Panc1 (cell line): ENCODE data around the gene RAB3B. TPM values are rescaled to one million over a fixed set of nuclear protein-coding genes. Genes with fewer than 3 reads are reported as not detected.
"Not testable (repeated sequence)": the region's sequence is repeated elsewhere in the genome, so short reads cannot be mapped to it uniquely, and the experiment has no call there.

Experiments
- ATAC-seq: fragments of 200-7000 bp; cut with Tn5 transposase; 2 replicates; pipeline ENCODE4 v1.9.1; 2020; ENCODE audit warnings: mild to moderate bottlenecking, moderate library complexity
- BruUV-seq: library from RNA; stranded (reverse); fragments of 400-500 nt; replicated peaks from 2 replicates; lab custom pipeline; 2021; lab: Mats Ljungman, UMichigan
- CTCF ChIA-PET: fragments of 300-600 bp; sonication (Branson Sonifier 250); formaldehyde crosslinking; loops from one replicate; lab custom pipeline; 2022; ENCODE audit warnings: antibody characterized with exemption; lab: Charles Lee
- POLR2A ChIA-PET: fragments of 300-600 bp; sonication (Branson Sonifier 250); formaldehyde crosslinking; loops from one replicate; lab custom pipeline; 2022; ENCODE audit warnings: antibody characterized with exemption; lab: Charles Lee
- DNase-seq: peaks from one replicate; pipeline ENCODE4 v3.0.0-alpha.2; 2010; ENCODE audit warnings: low read depth, low spot score
- H3K27ac ChIP-seq: 2 replicates; pipeline ENCODE4 v1.5.1; 2011; ENCODE audit warnings: mild to moderate bottlenecking, low read length, inconsistent platforms
- H3K27me3 ChIP-seq: fragments of 200-500 bp; sonication (Bioruptor generic); 2 replicates; pipeline ENCODE4 v1.6.0; 2014; ENCODE audit warnings: low read length, inconsistent platforms; ENCODE audit not compliant: control insufficient read depth, insufficient read depth
- H3K36me3 ChIP-seq: fragments of 200-500 bp; sonication (Bioruptor generic); 2 replicates; pipeline ENCODE4 v1.5.1; 2014; ENCODE audit warnings: inconsistent platforms, mild to moderate bottlenecking, low read length, moderate library complexity; ENCODE audit not compliant: control insufficient read depth, insufficient read depth
- H3K4me1 ChIP-seq: 2 replicates; pipeline ENCODE4 v1.5.1; 2011; ENCODE audit warnings: inconsistent platforms, mild to moderate bottlenecking, low read length, moderate library complexity; ENCODE audit not compliant: control insufficient read depth, insufficient read depth
- H3K4me3 ChIP-seq, 2 experiments: 2 replicates each; pipeline ENCODE4 v1.5.1; 2011 to 2012; ENCODE audit warnings: low read depth in 2 of 2, low read length in 2 of 2, mild to moderate bottlenecking in 2 of 2, inconsistent platforms in 1 of 2, moderate library complexity in 1 of 2
- H3K9me3 ChIP-seq: fragments of 200-500 bp; sonication (Bioruptor generic); 2 replicates; pipeline ENCODE4 v1.5.1; 2014; ENCODE audit warnings: low read depth, mild to moderate bottlenecking, inconsistent platforms, low read length, moderate library complexity; ENCODE audit not compliant: control insufficient read depth, insufficient read depth
- CTCF ChIP-seq: fragments of 450-650 bp; IDR thresholded peaks from 2 replicates; pipeline ENCODE4 v1.5.1; 2017; ENCODE audit warnings: mild to moderate bottlenecking
- POLR2AphosphoS5 ChIP-seq: IDR thresholded peaks from 2 replicates; pipeline ENCODE4 v1.6.1; 2012; ENCODE audit warnings: mild to moderate bottlenecking, low read depth, low read length, moderate library complexity
- REST ChIP-seq, 2 experiments: IDR thresholded peaks; 2 replicates each; pipeline ENCODE4 v1.6.1; 2011 to 2012; ENCODE audit warnings: low read depth in 2 of 2, control low read depth in 1 of 2, low read length in 1 of 2, mild to moderate bottlenecking in 1 of 2, moderate library complexity in 1 of 2; ENCODE audit not compliant: insufficient read depth in 1 of 2
- SIN3A ChIP-seq: IDR thresholded peaks from 2 replicates; pipeline ENCODE4 v1.6.1; 2012; ENCODE audit warnings: low read depth, mild to moderate bottlenecking, low read length, moderate library complexity, borderline replicate concordance; ENCODE audit not compliant: insufficient read depth
- TCF7L2 ChIP-seq: IDR thresholded peaks from 2 replicates; pipeline ENCODE4 v1.6.1; 2011; ENCODE audit warnings: mild to moderate bottlenecking, low read depth, low read length, inconsistent platforms
- in situ Hi-C: cut with HindIII; loops from 2 replicates; pipeline ENCODE4 v1.10.0; 2016; ENCODE audit warnings: low sequenced_read_pairs, low pct_unique_long_range_greater_than_20kb
- intact Hi-C: fragments of 100-400 bp; cut with micrococcal nuclease; formaldehyde crosslinking; loops from one replicate; pipeline ENCODE4 v1.10.0; 2022; ENCODE audit not compliant: unreplicated experiment
- total RNA-seq: library from RNA; stranded (reverse); gene quantifications from one replicate; pipeline ENCODE4 v1.2.1, GENCODE V29; 2021; ENCODE audit not compliant: unreplicated experiment

RAB3B gene
- total RNA-seq, 1 experiment from 2014 or later, result 1.2 TPM

GRCh38 chr1:52008071-52008809 is 17.7 kb upstream of the RAB3B start:
- Histone ChIP-seq H3K9me3 (no peaks in the 10 kb centered on the region), H3K4me1 (no peaks in the 10 kb centered on the region), H3K4me3 (no peak overlapping the region), H3K36me3 (no peaks in the 10 kb centered on the region), H3K27ac (no peak overlapping the region), H3K27me3 (no peaks in the 10 kb centered on the region)
- TF ChIP-seq CTCF (no peak), SIN3A (no peak), TCF7L2 (no peak), POLR2AphosphoS5 (no peak), REST (IDR thresholded peaks at IDR 0.05; ENCODE audit: insufficient read depth in 1 of 2, low read depth in 2 of 2, low read length in 1 of 2) (no peak)
- ATAC-seq (no peak), DNase-seq (no peak)
- POLR2A ChIA-PET, result no interaction called here
- intact Hi-C loops, result no loop called here
- in situ Hi-C loops, result no loop called here
- CTCF ChIA-PET, result no interaction called here
- BruUV-seq, result no TSS peak

- ChIA-PET CTCF (no interaction called here), POLR2A (no interaction called here)
- Histone ChIP-seq H3K27me3 (no peaks in the 10 kb centered on the region), H3K4me3 (no peak overlapping the region), H3K9me3 (no peaks in the 10 kb centered on the region), H3K4me1 (no peaks in the 10 kb centered on the region), H3K36me3 (no peaks in the 10 kb centered on the region), H3K27ac (no peak overlapping the region)
- no TSS peak for BruUV-seq
- no peak for DNase-seq
- ATAC-seq, result no peak
- intact Hi-C loops, result no loop called here
- TF ChIP-seq REST (IDR thresholded peaks at IDR 0.05; ENCODE audit: insufficient read depth in 1 of 2, low read depth in 2 of 2, low read length in 1 of 2) (no peak), CTCF (no peak), TCF7L2 (no peak), POLR2AphosphoS5 (no peak), SIN3A (no peak)
- in situ Hi-C loops, result no loop called here
Measured at GRCh38 chr1:52007215-52008002, 16.9 kb upstream of the RAB3B start.

GRCh38 chr1:52006081-52006553 is 15.6 kb upstream of the RAB3B start:
- BruUV-seq, H3K9me3 ChIP-seq, DNase-seq, intact Hi-C loops, H3K27me3 ChIP-seq, POLR2A ChIA-PET, CTCF ChIA-PET, H3K4me1 ChIP-seq, H3K4me3 ChIP-seq, H3K27ac ChIP-seq, H3K36me3 ChIP-seq, in situ Hi-C loops, ATAC-seq: not testable (repeated sequence)
